GM21717 (cell line): ENCODE results near the gene WAPL.
"Not testable (repeated sequence)": the region's sequence is repeated elsewhere in the genome, so short reads cannot be mapped to it uniquely, and the experiment has no call there.

Experiments used
- ATAC-seq: cut with Tn5 transposase; IDR thresholded peaks from one replicate; pipeline ENCODE4 v1.9.1; 2021; ENCODE audit warnings: mild to moderate bottlenecking, moderate library complexity; ENCODE audit not compliant: unreplicated experiment

WAPL gene

GRCh38 chr10:86521678-86522509 is at the start of gene WAPL:
TSS of gene WAPL (minus strand) at chr10:86521792. CDS start at chr10:86518069, 3,723 bp downstream.
- peak; percentile 94 for ATAC-seq

GRCh38 chr10:86569335-86569734 is 47.7 kb upstream of the WAPL start:
- ATAC-seq, result no peak

- not testable (repeated sequence) for ATAC-seq
Measured at GRCh38 chr10:86566518-86566917, 44.9 kb upstream of the WAPL start.

- not testable (repeated sequence) for ATAC-seq
Measured at GRCh38 chr10:86563338-86563737, 41.7 kb upstream of the WAPL start.

- not testable (repeated sequence) for ATAC-seq
Measured at GRCh38 chr10:86558695-86559094, 37.1 kb upstream of the WAPL start.

GRCh38 chr10:86556933-86557649 is 35.5 kb upstream of the WAPL start:
- no peak for ATAC-seq

GRCh38 chr10:86556532-86556931 is 34.9 kb upstream of the WAPL start:
- ATAC-seq, result no peak

- ATAC-seq, result no peak
Measured at GRCh38 chr10:86553639-86554038, 32.0 kb upstream of the WAPL start.

- ATAC-seq, result no peak
Measured at GRCh38 chr10:86553213-86553612, 31.6 kb upstream of the WAPL start.

- ATAC-seq, result no peak
Measured at GRCh38 chr10:86547296-86547695, 25.7 kb upstream of the WAPL start.

- ATAC-seq, result no peak
Measured at GRCh38 chr10:86545101-86545500, 23.5 kb upstream of the WAPL start.

GRCh38 chr10:86540016-86540415 is 18.4 kb upstream of the WAPL start:
- ATAC-seq, result no peak

GRCh38 chr10:86538547-86538946 is 17.0 kb upstream of the WAPL start:
- ATAC-seq, result no peak

- not testable (repeated sequence) for ATAC-seq
Measured at GRCh38 chr10:86538040-86538439, 16.4 kb upstream of the WAPL start.

- ATAC-seq, result no peak
Measured at GRCh38 chr10:86536294-86536861, 14.8 kb upstream of the WAPL start.

GRCh38 chr10:86535132-86535882 is 13.7 kb upstream of the WAPL start:
- peak; percentile 68 for ATAC-seq

- ATAC-seq, result no peak
Measured at GRCh38 chr10:86533328-86533727, 11.7 kb upstream of the WAPL start.

- not testable (repeated sequence) for ATAC-seq
Measured at GRCh38 chr10:86528736-86529135, 7.1 kb upstream of the WAPL start.

- ATAC-seq, result no peak
Measured at GRCh38 chr10:86526606-86527005, 5.0 kb upstream of the WAPL start.

- not testable (repeated sequence) for ATAC-seq
Measured at GRCh38 chr10:86525713-86526112, 4.1 kb upstream of the WAPL start.
